ENCODE measurements around the gene CLSTN2. TPM values are rescaled to one million over a fixed set of nuclear protein-coding genes. Genes with fewer than 3 reads are reported as not detected.

CLSTN2 gene
- total RNA-seq, 1 donor, result 7.3 TPM

DNA sequence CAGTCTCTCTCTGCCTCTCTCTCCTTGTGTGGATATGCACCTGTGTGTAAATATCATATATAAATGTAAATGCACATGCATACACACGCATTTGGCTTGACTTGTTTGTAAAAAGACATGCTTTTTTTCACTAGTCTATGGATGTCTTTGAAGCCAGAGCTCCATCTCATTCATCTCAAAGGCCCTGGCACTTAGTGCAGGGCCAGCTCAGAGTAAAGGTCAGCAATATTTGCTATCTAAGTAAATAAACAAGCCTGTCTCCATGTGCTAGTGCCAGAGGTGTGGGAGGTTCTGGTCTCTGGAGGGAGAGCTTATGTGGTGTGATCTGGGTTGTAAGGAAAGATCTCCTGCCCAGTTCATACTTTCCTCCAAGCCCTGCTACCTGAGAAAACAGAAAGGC, 5.6 kb downstream of the CLSTN2 start:
- TF ChIP-seq, protein P1, sequence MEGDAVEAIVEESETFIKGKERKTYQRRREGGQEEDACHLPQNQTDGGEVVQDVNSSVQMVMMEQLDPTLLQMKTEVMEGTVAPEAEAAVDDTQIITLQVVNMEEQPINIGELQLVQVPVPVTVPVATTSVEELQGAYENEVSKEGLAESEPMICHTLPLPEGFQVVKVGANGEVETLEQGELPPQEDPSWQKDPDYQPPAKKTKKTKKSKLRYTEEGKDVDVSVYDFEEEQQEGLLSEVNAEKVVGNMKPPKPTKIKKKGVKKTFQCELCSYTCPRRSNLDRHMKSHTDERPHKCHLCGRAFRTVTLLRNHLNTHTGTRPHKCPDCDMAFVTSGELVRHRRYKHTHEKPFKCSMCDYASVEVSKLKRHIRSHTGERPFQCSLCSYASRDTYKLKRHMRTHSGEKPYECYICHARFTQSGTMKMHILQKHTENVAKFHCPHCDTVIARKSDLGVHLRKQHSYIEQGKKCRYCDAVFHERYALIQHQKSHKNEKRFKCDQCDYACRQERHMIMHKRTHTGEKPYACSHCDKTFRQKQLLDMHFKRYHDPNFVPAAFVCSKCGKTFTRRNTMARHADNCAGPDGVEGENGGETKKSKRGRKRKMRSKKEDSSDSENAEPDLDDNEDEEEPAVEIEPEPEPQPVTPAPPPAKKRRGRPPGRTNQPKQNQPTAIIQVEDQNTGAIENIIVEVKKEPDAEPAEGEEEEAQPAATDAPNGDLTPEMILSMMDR (IDR thresholded peaks at IDR 0.05; ENCODE audit: insufficient read depth, low read depth, low read length), result no peak
- no peak overlapping the region for H3K4me3 ChIP-seq (ENCODE audit: low read depth, low read length)
- no peak for DNase-seq (ENCODE audit: low read depth)

DNA sequence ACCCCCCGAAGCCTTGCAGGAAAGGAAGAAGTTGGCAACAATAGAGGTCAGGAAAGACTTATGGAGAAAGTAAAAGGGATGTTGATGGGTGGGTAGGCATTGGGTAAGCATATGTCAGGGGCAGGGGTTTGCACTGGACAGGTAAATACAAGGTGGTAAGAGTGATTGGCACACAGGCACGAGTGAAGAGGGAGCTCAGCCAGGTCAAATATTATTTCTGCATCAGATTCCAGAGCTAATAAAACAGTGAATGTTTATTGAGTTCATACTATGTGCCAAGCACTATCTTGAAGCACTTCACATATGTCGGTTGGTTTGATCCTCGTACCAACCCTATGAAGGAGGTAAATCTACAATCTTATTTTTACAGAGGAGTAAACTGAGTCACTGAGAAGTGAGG, 6.6 kb downstream of the CLSTN2 start:
- TF ChIP-seq, protein P1 (IDR thresholded peaks at IDR 0.05; ENCODE audit: insufficient read depth, low read depth, low read length), result no peak
- no peak overlapping the region for H3K4me3 ChIP-seq (ENCODE audit: low read depth, low read length)
- DNase-seq (ENCODE audit: low read depth), result no peak

DNA sequence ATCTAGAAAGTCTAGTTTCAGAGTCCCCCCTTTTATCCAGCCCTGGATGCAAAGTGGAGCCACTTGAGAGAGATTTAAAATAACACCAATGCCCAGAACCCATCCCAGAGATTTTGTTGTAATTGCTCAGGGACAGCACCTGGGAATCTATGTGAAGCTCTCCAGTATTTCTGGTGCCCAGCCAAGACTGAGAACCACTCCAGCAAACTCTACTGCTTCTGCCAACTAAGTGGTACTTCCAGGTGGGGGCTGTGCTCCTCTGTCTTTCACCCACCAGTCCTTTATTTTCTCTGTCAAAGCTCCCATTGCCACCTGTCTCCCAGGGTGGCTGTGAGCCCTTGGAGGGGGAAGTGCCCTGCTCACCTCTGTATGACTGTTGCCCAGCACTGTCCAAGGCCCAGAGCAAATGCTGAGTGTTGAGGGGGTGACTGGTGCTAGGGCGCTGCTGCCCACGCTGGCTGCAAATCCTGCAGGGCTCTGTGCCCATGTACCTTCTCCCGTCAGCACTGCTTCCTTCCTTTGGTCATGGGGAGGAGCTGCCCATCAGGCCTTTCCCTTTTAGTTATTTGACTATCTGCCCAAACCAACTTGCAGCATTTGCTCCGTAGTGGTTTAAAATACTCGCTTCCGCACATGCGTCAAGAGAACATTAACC, 9.4 kb downstream of the CLSTN2 start:
- TF ChIP-seq, protein P1 (IDR thresholded peaks at IDR 0.05; ENCODE audit: insufficient read depth, low read depth, low read length), result no peak
- no peak overlapping the region for H3K4me3 ChIP-seq (ENCODE audit: low read depth, low read length)
- no peak for DNase-seq (ENCODE audit: low read depth)

DNA sequence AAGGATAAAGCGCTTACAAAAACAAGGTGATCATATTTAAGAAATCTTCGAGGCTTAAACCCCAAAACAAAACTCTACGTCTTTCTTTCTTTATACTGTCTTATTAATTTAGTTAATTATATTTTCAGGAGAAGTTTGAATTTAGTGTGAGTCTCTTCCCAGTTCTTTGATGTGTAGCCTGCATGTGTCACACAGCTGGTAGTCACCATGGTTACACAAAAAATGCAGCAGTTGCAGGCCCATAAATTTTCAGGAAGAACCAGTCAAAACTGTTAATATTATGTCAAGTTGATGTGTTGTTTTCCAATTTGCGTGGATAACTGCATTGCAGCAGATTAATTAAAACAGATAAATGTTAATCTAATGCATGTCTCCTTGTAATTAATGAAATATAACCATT, 10.4 kb downstream of the CLSTN2 start:
- H3K4me3 ChIP-seq (ENCODE audit: low read depth, low read length), result no peak overlapping the region
- TF ChIP-seq, protein P1 (IDR thresholded peaks at IDR 0.05; ENCODE audit: insufficient read depth, low read depth, low read length), result no peak
- DNase-seq (ENCODE audit: low read depth), result no peak

DNA sequence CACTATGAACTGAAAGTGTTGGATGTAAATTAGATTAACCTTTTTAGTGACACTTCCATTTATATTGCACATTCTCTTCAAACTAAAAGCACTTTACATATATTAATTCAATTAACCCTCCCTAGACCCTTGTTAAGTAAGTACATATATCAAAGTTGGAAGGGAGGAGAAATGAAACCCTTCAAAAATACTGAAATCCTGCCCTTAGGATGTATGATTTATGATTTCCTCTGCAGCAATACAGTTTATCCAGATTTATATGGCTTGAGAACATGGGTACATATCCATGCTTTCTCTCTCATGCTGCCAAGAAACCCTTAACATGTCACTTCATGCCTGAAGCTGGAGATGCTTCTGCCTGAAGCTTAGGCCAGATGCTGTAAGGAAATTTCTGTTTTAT, 11.0 kb downstream of the CLSTN2 start:
- no peak for DNase-seq (ENCODE audit: low read depth)
- no peak overlapping the region for H3K4me3 ChIP-seq (ENCODE audit: low read depth, low read length)
- TF ChIP-seq, protein P1 (IDR thresholded peaks at IDR 0.05; ENCODE audit: insufficient read depth, low read depth, low read length), result no peak

DNA sequence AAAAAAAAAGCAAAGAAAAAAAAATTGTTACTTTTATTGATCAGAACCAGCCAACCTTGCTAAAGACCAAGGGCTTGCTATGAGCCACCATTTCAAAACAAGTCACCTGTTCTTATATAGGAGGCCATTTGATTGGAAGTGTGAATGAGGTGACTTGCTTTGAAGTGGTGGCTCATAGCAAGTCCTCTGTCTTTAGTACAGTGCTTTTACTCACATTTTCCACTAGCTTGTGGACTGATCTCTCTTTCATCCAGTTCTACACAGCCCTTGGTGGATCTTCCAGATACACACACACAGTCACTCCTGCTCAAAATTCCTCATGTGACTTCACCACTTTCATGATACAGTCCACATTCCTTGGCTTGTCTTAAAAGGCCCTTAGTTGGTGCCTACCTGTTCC, 13.5 kb downstream of the CLSTN2 start:
- no peak overlapping the region for H3K4me3 ChIP-seq (ENCODE audit: low read depth, low read length)
- TF ChIP-seq, protein P1 (IDR thresholded peaks at IDR 0.05; ENCODE audit: insufficient read depth, low read depth, low read length), result no peak
- no peak for DNase-seq (ENCODE audit: low read depth)

DNA sequence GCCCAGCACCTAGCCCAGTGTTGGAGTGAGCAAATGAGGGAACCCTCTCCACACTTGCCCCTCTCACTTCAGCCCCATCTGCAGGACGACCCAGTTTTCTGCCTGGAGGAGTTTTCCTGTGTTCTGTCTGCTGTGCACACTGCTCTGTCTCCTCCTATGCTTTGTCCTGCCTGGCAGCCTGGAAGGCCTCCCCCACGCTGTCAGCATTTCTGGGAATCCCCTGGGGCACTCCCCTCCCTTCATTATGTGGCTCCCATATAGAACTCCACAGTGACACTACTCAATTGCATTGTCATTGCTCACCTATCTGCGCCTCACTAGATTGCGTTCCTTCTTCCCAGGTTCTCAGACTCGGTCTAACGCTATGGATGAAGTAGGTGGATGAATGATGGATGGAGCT, 13.9 kb downstream of the CLSTN2 start:
- no peak overlapping the region for H3K4me3 ChIP-seq (ENCODE audit: low read depth, low read length)
- DNase-seq (ENCODE audit: low read depth), result no peak
- TF ChIP-seq, protein P1 (IDR thresholded peaks at IDR 0.05; ENCODE audit: insufficient read depth, low read depth, low read length), result no peak

Data from fibroblast of villous mesenchyme (primary cell).